NCI-H1436 treated with DMSO at 0.1 percent for 48 hours (cell line): ENCODE measurements around the gene RIMS4.

Experiments
- DNase-seq: peaks from one replicate; lab custom pipeline; 2025; lab: John Stamatoyannopoulos, UW

Gene RIMS4

GRCh38 chr20:44810391-44811149 is at the start of gene RIMS4:
Gene RIMS4, minus strand, starts transcription at chr20:44810546. Its CDS starts 275 bp downstream, at chr20:44810271.
- DNase-seq, result no peak

- no peak for DNase-seq
These were observed 48.4 kb upstream of the RIMS4 start for GRCh38 chr20:44858606-44859360.

- no peak for DNase-seq
These were observed 46.6 kb upstream of the RIMS4 start for GRCh38 chr20:44856856-44857448.

GRCh38 chr20:44856442-44856841 is 46.1 kb upstream of the RIMS4 start:
- no peak for DNase-seq

GRCh38 chr20:44851545-44851944 is 41.2 kb upstream of the RIMS4 start:
- DNase-seq, result no peak

GRCh38 chr20:44850837-44851236 is 40.5 kb upstream of the RIMS4 start:
- no peak for DNase-seq

- DNase-seq, result no peak
These were observed 39.9 kb upstream of the RIMS4 start for GRCh38 chr20:44850272-44850671.

- DNase-seq, result no peak
These were observed 39.4 kb upstream of the RIMS4 start for GRCh38 chr20:44849703-44850102.

- no peak for DNase-seq
These were observed 38.1 kb upstream of the RIMS4 start for GRCh38 chr20:44848254-44849015.

GRCh38 chr20:44843876-44844275 is 33.5 kb upstream of the RIMS4 start:
- DNase-seq, result no peak

- DNase-seq, result no peak
These were observed 31.6 kb upstream of the RIMS4 start for GRCh38 chr20:44841955-44842354.

GRCh38 chr20:44840826-44841225 is 30.5 kb upstream of the RIMS4 start:
- DNase-seq, result no peak

GRCh38 chr20:44839481-44839880 is 29.1 kb upstream of the RIMS4 start:
- DNase-seq, result no peak

- DNase-seq, result no peak
These were observed 28.2 kb upstream of the RIMS4 start for GRCh38 chr20:44838521-44838920.

GRCh38 chr20:44837946-44838345 is 27.6 kb upstream of the RIMS4 start:
- no peak for DNase-seq

GRCh38 chr20:44836601-44837120 is 26.3 kb upstream of the RIMS4 start:
- DNase-seq, result no peak

- DNase-seq, result no peak
These were observed 25.4 kb upstream of the RIMS4 start for GRCh38 chr20:44835661-44836221.

GRCh38 chr20:44835116-44835515 is 24.8 kb upstream of the RIMS4 start:
- DNase-seq, result no peak

- no peak for DNase-seq
These were observed 24.3 kb upstream of the RIMS4 start for GRCh38 chr20:44834693-44835092.

- no peak for DNase-seq
These were observed 23.1 kb upstream of the RIMS4 start for GRCh38 chr20:44833437-44833836.

GRCh38 chr20:44832724-44833123 is 22.4 kb upstream of the RIMS4 start:
- DNase-seq, result no peak

- DNase-seq, result no peak
These were observed 20.6 kb upstream of the RIMS4 start for GRCh38 chr20:44830995-44831394.
